ENCODE results near the gene SELENON. TPM values are rescaled to one million over a fixed set of nuclear protein-coding genes. Genes with fewer than 3 reads are reported as not detected.

Gene SELENON
- total and polyA plus RNA-seq, 10 of the 15 experiments (the other 5 are each of a cell fraction or from before 2014, with no cell fraction given), result 0.07 to 5.1 (median 0.80) TPM

DNA sequence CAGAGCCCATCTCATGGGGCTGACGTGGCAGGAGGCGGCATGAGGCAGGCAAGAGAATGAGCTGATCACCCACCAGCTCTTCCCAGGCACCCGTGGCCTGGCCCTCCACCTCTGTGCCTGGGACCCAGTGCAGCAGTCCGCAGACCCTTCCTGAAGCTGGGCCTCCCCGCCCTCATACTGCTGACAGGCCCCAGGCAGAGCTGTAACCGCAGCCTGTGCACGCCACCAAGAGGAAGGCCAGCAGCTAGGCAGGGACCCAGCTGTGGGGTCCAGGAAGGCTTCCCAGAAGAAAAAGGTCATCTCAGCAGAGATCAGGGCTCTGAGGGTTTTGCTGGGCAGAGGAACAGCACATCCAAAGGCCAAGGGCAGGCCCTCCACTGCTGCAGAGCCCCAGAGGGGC is 9.9 kb downstream of the SELENON start:
- no peak overlapping the region for H3K9ac ChIP-seq (ENCODE audit: control insufficient read depth, insufficient read depth, low read length)
- SMC1A ChIA-PET (ENCODE audit: uncharacterized antibody, unreplicated experiment), result interaction anchor here (0.6 to 1.9 kb wide), 14 partner anchors 9 to 593 kb away, joined by 3 to 14 read pairs (median 3); partner anchors contain the start of genes MTFR1L and PAFAH2

More for the DNA sequence above, 9.9 kb downstream of the SELENON start:
- Histone ChIP-seq H3K27ac (ENCODE audit: control insufficient read depth, insufficient read depth) (no peak overlapping the region), H3K4me2 (ENCODE audit: control insufficient read depth, insufficient read depth) (peak overlapping the region; percentile 21), H3K4me1 (ENCODE audit: control insufficient read depth, insufficient read depth, low read length) (peaks cover 11% of the 10 kb centered on the region), H3K9me3 (replicated peaks; ENCODE audit: control insufficient read depth, insufficient read depth, low read length) (no peaks in the 10 kb centered on the region), H3K79me2 (ENCODE audit: control insufficient read depth, insufficient read depth, low read length) (no peaks in the 10 kb centered on the region), H3K4me3 (no peak overlapping the region), H3K36me3 (ENCODE audit: control insufficient read depth in 2 of 2, insufficient read depth in 2 of 2, low read length in 1 of 2) (no peaks in the 10 kb centered on the region), H4K20me1 (ENCODE audit: control insufficient read depth, insufficient read depth) (no peaks in the 10 kb centered on the region), H2AFZ (ENCODE audit: control insufficient read depth, low read depth, low read length) (no peak overlapping the region), H3K27me3 (replicated peaks in 1 of 2; ENCODE audit: control insufficient read depth in 2 of 2, insufficient read depth in 2 of 2, low read length in 1 of 2) (no peaks in the 10 kb centered on the region)
- in situ Hi-C loops (cut with MboI), result loop anchor here (5.0 to 25.0 kb wide), 2 partner anchors 398 to 573 kb away; partner anchors contain the start of gene RHCE
- RAD21 ChIA-PET (ENCODE audit: unreplicated experiment), result interaction anchor here (0.6 to 3.2 kb wide), 17 partner anchors 9 to 373 kb away, joined by 3 to 15 read pairs (median 4); partner anchors contain the start of genes LDLRAP1, MTFR1L and PAFAH2
- BruUV-seq (replicated peaks), result no TSS peak
- no peak for DNase-seq (ENCODE audit: low read depth, low spot score)
- intact Hi-C loops (cut with micrococcal nuclease; ENCODE audit: unreplicated experiment), result loop anchor here (5.0 to 10.0 kb wide), 2 partner anchors 288 to 565 kb away; partner anchors contain the start of gene RSRP1
- peak; percentile 28 for ATAC-seq
- TF ChIP-seq RAD21 (IDR thresholded peaks at IDR 0.05; ENCODE audit: insufficient read depth, low read depth, low read length) (0 out of 2 replicates have a peak, but pooled peaks have one; percentile 34), MTA2 (IDR thresholded peaks at IDR 0.05; ENCODE audit: low read depth) (0 out of 2 replicates have a peak, but pooled peaks have one; percentile 2), GATAD2B (conservative IDR thresholded peaks at IDR 0.05; ENCODE audit: low read depth) (0 out of 2 replicates have a peak, but pooled peaks have one; percentile 4), CREB1 (IDR thresholded peaks at IDR 0.05; ENCODE audit: low read depth) (no peak), SPI1 (IDR thresholded peaks at IDR 0.05; ENCODE audit: borderline replicate concordance, insufficient read depth, low read depth, low read length) (no peak), SREBF2 (IDR thresholded peaks at IDR 0.05; ENCODE audit: low read length) (no peak)
- TF ChIP-seq, protein P1, sequence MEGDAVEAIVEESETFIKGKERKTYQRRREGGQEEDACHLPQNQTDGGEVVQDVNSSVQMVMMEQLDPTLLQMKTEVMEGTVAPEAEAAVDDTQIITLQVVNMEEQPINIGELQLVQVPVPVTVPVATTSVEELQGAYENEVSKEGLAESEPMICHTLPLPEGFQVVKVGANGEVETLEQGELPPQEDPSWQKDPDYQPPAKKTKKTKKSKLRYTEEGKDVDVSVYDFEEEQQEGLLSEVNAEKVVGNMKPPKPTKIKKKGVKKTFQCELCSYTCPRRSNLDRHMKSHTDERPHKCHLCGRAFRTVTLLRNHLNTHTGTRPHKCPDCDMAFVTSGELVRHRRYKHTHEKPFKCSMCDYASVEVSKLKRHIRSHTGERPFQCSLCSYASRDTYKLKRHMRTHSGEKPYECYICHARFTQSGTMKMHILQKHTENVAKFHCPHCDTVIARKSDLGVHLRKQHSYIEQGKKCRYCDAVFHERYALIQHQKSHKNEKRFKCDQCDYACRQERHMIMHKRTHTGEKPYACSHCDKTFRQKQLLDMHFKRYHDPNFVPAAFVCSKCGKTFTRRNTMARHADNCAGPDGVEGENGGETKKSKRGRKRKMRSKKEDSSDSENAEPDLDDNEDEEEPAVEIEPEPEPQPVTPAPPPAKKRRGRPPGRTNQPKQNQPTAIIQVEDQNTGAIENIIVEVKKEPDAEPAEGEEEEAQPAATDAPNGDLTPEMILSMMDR (IDR thresholded peaks at IDR 0.05 in 2 of 3, conservative IDR thresholded peaks at IDR 0.05 in 1 of 3; ENCODE audit: control insufficient read depth in 2 of 3, extremely low read depth in 1 of 3, insufficient read depth in 1 of 3, low read depth in 3 of 3, low read length in 3 of 3), result peak in 1 of 3 experiments; percentile 17; a peak in 2 of 6 replicates
- FAIRE-seq, result no peak
- CTCF ChIA-PET, result interaction anchor here (0.6 to 8.1 kb wide), 28 partner anchors 9 to 962 kb away, joined by 3 to 63 read pairs (median 4); partner anchors contain the start of genes MTFR1L, PAFAH2 and SELENON
- POLR2A ChIA-PET, result interaction anchor here (1.1 to 1.9 kb wide), 2 partner anchors 11 to 570 kb away, joined by 4 to 5 read pairs; no protein-coding TSS in a partner anchor
- WGBS (ENCODE audit: insufficient coverage, insufficient replicate concordance, low lambda C conversion rate, missing lambda C conversion rate), result 53% methylated on average over 6 of the region's 7 CpGs

Data from GM12878 (cell line).